HCT116 (cell line): ENCODE measurements around the gene ITK.

Experiments
- CTCF ChIP-seq, 3 experiments: fragments of 200-600 bp in 1 of 3; sonication (generic) in 1 of 3; IDR thresholded peaks in 2 of 3; conservative IDR thresholded peaks in 1 of 3; 2 replicates each; pipeline ENCODE4 v1.5.1; 2012 to 2017; ENCODE audit warnings: low read depth in 2 of 3, low read length in 2 of 3, antibody characterized with exemption in 1 of 3, borderline replicate concordance in 1 of 3, control low read depth in 1 of 3, mild to moderate bottlenecking in 1 of 3, mixed read lengths in 1 of 3, mixed run types in 1 of 3, moderate library complexity in 1 of 3; ENCODE audit not compliant: insufficient read depth in 1 of 3
- EZH2 ChIP-seq: fragments of 200-600 bp; sonication (generic); IDR thresholded peaks from 2 replicates; pipeline ENCODE4 v1.6.1; 2017; ENCODE audit warnings: antibody characterized with exemption, mixed run types
- EZH2phosphoT487 ChIP-seq: fragments of 200-600 bp; IDR thresholded peaks from 2 replicates; pipeline ENCODE4 v1.6.1; 2018; ENCODE audit warnings: antibody characterized with exemption, borderline replicate concordance
- JUND ChIP-seq: IDR thresholded peaks from 2 replicates; pipeline ENCODE4 v1.6.1; 2012
- POLR2A ChIP-seq: IDR thresholded peaks from 2 replicates; pipeline ENCODE4 v1.7.0; 2011; ENCODE audit warnings: borderline replicate concordance; ENCODE audit not compliant: insufficient read depth, insufficient read length; ENCODE audit errors: extremely low read depth

DNA sequence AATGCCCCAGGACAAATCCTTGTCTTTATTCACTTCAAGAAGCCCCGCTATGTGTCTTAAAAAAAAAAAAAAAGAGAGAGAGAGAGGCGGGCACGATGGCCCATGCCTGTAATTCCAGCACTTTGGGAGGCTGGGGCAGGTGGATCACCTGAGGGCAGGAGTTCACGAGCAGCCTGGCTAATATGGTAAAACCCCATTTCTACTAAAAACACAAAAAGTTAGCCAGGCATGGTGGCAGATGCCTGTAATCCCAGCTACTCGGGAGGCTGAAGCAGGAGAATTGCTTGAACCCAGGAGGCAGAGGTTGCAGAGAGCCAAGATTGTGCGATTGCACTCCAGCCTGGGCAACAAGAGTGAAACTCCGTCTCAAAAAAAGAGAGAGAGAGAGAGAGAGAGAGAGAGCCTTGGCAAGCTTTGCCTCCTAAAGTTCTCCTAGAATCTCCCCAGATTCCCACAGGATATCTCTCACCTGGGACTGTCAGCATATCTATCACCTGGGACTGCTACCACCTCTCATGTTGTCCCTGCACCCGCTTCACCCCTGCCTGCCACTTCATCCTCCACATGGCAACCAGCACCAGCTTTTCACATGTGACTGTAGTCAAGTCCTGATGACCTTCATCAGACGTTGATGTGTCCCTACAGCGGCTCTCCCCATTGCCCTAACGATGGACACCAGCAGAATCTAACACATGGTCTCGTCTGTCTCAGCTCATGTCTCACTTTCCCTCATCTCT, 5.8 kb downstream of the ITK start:
- TF ChIP-seq POLR2A (no peak), EZH2phosphoT487 (no peak), EZH2 (no peak), CTCF (IDR thresholded peaks at IDR 0.05 in 2 of 3, conservative IDR thresholded peaks at IDR 0.05 in 1 of 3; ENCODE audit: borderline replicate concordance in 1 of 3, insufficient read depth in 1 of 3, low read depth in 2 of 3, low read length in 2 of 3) (no peak), JUND (no peak)
